Activated CD4-positive, alpha-beta T cell treated with anti-CD3 and anti-CD28 coated beads, Interleukin-10, Interleukin-2, amounts not matched to agents 100 ng/mL and 50 ng/mL, durations not matched to agents 16 hours and 8 hours (primary cell): ENCODE measurements around the gene KDSR.

Experiments
- DNase-seq: peaks from one replicate; pipeline ENCODE4 v3.0.0-alpha.2; 2020

KDSR gene

DNA sequence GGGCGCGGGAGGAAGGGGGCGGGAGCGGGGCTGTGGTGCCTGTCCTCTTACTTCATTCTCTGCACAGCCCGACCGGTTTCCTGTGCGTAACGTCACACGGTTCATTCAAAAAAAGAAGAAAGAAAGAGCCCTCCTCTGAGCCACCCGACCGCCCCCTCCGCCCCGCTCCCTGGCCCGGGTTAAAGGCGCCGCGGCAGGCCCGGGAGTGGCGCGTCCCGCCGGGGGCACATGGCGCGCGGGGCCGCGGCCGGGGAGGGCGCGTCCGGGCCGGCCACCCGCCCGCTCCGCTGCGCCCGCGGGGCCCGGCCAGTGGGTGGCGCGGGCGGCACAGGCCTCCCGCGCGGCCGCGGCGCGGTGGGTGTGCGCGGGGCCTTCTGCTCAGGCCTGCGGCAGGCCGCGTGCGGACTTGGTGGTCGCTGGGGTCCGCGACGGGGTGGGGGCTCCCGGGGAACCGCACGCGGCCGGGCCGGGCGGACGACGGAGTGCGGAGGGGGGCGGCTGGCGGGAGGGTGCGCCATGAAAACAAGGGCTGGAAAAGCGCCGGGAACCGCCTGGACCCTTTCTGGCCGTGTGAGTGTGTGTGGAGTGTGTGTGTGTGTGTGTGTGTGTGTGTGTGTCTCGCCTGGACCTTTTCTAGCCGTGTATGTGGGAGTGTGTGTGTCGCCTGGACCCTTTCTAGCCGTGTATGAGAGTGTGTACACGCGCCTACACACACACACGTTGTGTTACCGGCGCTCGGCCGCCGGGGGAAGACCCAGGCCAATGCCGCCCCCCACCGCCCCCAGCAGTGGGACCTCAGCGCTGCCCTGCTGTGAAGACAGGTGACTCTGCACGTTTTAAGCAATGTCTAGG lies 46.7 kb downstream of the KDSR start:
- DNase-seq, result peak; percentile 90

DNA sequence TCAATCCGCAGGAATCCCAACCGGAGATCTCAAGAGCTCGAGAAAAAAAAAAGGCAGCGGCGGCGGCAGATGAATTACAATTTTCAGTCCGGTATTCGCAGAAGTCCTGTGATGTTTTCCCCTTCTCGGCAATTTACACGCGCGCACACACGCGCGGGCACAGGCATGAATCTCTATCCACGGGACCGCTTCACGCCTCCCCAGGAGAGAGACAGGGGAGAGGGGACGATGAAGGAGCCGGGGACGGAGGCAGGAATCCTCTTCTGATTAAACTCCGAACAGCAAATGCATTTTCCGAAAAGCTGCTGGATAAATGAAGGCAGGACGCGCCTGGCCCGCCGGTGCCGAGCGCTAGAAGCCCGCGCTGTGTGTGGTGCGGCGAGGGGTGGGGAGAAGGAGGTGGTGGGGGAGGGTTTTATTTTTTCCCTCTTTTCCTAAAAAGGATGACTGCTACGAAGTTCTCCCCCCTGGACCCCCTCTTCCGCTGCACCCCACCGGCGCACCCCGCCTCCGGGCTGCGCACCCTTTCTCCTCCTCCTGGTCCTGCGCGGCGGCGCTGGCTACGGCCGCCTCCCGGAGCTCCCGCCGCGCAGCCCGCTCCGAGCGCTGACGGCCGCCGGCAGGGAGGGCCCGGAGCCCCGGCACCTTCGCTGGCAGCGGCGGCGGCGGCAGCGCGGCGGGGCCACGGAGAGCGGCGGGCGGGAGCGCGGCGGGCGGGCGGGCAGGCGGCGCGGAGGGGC lies 47.5 kb downstream of the KDSR start, which contains the start of gene BCL2:
BCL2 (minus strand) TSS at position 387 of the 740 bp plus-strand sequence.
- peak; percentile 59 for DNase-seq

DNA sequence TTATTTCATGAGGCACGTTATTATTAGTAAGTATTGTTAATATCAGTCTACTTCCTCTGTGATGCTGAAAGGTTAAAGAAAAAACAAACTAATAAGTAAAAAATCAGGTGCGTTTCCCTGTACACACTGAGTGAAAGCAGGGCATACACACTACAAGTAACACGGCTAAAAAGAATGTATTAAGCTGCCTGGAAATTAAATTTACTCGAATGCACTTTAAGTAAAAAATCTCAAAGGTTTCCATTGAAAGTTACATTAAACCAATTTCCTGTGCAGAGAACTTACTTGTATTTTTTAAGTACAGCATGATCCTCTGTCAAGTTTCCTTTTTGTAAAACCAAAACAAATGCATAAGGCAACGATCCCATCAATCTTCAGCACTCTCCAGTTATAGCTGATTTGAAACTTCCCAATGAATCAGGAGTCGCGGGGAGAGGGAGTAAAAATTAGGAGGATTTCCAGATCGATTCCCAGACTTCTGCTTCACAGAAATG lies 48.1 kb downstream of the KDSR start:
- no peak for DNase-seq

DNA sequence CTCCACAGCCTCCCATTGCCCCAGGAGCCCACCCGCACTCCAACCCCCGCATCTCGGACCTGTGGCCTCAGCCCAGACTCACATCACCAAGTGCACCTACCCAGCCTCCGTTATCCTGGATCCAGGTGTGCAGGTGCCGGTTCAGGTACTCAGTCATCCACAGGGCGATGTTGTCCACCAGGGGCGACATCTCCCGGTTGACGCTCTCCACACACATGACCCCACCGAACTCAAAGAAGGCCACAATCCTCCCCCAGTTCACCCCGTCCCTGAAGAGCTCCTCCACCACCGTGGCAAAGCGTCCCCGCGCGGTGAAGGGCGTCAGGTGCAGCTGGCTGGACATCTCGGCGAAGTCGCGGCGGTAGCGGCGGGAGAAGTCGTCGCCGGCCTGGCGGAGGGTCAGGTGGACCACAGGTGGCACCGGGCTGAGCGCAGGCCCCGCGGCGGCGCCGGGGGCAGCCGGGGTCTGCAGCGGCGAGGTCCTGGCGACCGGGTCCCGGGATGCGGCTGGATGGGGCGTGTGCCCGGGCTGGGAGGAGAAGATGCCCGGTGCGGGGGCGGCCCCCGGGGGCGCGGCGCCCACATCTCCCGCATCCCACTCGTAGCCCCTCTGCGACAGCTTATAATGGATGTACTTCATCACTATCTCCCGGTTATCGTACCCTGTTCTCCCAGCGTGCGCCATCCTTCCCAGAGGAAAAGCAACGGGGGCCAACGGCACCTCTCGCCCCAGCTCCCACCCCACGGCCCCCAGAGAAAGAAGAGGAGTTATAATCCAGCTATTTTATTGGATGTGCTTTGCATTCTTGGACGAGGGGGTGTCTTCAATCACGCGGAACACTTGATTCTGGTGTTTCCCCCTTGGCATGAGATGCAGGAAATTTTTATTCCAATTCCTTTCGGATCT lies 48.8 kb downstream of the KDSR start:
- DNase-seq, result peak; percentile 90

DNA sequence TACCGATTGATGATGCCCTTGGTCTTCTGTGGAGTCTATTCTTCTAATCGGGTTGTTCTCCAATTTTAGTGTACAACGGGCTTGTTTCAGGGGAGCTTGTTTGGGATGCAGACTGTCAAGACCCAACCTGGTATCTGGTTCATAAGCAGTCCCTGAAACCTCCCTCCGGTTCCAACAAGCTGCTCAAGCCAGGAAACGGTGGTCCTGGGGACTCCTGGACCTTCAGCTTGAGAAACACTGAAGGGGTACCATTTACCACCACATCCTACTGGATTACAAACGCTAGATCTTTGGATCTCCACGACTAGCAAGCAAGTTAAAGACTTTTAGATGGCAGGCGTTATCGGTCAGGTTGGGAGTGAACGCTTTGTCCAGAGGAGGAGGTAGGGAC lies 49.5 kb downstream of the KDSR start:
- no peak for DNase-seq

DNA sequence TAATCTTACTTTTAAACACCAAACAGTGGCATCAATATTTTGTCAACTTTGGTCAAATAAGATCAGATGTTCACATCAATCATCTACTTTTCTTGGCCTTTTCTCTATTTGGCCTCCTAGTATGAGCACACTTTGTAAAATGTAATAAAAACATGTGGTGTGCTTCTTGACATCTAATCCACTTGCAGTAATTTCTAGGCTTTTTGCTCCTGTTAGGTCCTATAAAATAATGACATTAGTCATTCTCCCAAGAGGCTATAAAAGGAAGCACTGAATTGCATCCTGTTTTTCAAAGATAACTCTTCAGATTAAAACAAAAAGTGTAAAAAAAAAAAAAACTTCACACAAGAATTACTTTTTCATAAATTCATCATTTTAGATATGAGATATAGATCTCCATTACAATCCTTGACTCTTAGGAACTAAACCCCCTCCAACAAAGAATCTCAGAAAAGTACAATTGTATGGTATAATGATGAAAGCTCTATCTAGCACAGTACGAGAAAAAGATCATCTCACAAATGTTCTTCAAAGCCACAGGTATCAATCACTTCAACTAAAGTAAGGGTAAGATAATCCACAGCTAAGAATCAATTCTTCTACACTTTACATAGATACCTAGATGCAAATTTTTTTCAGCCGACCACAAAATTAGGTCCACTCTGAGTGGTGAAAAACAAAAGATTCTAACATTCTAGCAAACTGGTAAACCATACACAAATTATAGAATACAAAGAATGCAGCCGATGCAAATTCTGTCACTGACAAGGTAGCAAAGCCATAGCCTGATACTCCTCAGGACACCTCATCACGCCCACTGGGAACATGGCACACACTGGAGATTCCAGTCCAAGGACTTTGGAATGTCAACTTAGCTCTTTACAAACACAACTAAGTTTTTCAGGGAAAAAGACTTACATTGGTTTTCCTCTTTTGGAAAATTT lies 50.1 kb downstream of the KDSR start:
- no peak for DNase-seq

DNA sequence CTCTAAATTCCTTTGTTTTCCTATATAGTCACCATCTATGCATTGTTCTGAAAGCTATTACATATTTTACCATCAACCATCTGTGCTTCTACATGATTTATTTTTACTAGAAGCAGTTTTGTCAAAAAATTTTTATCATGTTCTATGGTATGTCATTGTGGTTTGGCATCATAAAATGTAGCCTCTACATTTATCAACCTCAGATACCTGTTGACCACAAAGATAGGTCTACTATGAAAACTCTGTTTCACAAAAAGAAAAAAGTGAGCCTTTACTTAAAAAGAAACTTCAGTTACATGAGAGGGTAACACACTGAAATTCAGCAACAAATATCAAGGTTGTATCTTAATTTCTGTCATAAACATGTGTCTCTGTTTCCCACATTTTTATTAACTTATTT lies 51.1 kb downstream of the KDSR start:
- DNase-seq, result peak; percentile 55

DNA sequence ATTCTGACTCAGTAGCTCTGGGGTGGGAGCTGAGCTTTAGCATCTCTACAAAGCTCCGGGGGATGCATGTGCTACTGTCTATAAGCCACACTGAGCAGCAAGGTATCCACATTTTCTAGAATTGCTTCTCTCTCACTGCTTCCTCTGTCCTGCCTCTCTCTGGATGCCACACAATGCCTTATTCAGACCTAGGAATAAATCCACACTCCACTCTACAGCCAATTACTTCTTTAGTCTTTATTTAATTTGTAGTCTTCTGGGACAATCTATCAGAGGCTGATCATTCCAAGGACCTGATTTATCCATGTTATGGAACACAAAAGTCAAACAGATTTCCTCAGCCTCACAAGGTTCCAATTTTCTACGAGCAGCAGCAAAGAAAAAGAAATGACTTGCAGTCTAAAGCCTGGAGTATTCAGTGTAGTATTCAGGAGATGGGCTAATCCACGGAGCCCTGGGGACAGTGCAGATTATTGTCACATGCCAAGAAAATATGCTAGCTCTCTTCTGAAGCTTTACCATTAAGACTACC lies 51.8 kb downstream of the KDSR start:
- no peak for DNase-seq

DNA sequence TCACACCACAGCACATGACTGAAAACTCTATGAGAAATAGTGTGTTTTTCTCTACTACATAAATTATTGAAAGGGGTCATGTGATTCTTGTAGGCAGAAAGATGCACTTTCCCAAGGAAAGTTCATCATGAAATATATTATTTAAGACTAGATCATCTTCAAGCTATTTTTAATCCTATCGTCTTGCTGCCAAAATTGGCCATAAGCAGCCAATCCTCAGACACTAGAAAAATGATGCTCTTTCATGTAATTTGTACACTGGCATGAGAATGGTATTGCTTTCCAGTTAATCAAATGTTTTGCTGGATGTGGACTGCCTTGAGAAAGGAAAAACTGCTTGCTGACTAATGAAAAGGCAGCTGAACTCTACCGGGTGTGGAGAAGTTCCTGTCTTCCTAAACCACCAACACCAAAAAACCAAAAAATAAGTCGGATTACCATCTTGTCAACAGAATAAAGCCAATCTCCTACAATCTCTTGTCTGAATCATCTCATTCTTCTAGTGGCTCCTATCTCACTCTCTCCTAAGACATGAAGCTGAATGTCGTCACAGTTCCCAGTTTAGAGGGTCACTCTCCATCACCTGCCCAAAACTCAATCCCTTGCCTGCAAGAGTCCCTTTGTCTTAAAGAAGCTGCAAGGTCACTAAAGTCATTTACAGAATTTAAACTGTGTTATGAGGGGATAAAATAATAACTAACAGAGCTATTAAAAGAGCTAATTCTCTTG lies 52.8 kb downstream of the KDSR start:
- DNase-seq, result no peak

DNA sequence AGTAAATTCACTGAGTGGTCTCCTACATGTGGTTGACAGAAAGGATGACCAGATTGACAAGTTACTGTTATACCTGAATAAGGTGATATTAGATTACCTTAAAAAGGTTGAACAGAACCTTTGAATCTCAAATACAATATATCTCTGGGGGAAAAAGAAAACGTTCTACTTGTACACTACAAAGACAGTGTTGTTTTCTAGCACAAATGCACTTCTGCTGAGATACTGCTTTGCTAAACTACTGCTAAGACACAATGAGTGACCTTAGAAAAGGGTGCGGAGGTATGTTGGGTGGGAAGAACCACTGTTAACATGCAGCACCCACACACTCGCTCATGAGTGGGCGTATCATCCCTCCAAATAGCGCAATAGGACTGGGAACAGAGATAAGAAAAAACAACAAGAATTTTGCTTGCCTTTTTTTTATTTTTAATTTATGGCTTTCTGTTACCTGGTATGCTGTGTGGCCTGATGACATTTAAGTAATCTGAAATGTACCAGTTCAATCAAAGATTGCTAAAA lies 53.5 kb downstream of the KDSR start:
- no peak for DNase-seq

DNA sequence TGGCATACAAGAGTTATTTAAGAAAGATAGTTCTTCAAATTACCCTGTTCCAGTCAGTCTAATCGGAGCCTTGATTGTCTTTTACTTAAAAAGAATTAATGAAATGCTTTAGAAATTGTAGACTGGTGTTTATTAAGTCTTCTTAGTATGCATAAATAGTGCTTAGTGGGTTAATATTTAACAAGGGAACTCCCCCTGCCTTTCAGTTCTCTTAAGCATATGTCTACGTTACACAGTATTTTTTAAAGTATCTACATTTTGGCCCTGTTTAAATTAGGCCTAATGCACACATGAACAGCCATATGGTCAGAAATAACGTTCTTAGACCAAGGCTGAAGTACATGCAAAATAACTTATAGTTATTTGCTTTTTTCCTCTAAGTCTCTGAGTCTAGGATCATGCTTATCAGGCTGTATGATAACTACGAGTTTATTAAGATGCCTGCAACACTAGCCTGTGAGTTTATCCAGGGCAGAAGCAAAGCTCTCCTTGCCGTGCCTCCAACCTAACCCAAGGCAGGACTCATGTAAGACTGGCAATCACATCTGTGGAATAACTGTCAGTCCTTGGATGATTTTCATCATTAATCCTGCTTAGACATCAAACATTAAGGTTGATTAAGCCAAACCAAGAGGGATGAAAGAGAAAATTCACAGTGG lies 54.1 kb downstream of the KDSR start:
- no peak for DNase-seq

DNA sequence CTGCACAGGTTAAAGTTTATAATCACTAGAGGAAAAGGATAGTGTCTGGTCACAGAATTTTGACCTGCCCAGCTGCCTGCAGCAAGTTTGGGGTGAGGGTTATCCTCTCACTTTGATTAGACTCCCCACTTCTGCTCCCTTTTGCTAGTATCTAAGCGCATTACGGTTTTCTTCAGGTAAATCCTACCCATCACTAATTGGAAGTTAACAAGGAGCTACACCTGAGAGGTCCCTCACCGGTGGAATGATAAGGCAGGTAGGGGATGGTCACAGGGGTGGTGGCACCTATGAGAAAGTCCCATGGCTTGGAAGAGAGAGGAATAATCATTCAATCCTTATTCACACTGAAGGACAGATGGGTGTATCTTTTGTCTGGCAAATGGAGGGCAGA lies 55.0 kb downstream of the KDSR start:
- no peak for DNase-seq

DNA sequence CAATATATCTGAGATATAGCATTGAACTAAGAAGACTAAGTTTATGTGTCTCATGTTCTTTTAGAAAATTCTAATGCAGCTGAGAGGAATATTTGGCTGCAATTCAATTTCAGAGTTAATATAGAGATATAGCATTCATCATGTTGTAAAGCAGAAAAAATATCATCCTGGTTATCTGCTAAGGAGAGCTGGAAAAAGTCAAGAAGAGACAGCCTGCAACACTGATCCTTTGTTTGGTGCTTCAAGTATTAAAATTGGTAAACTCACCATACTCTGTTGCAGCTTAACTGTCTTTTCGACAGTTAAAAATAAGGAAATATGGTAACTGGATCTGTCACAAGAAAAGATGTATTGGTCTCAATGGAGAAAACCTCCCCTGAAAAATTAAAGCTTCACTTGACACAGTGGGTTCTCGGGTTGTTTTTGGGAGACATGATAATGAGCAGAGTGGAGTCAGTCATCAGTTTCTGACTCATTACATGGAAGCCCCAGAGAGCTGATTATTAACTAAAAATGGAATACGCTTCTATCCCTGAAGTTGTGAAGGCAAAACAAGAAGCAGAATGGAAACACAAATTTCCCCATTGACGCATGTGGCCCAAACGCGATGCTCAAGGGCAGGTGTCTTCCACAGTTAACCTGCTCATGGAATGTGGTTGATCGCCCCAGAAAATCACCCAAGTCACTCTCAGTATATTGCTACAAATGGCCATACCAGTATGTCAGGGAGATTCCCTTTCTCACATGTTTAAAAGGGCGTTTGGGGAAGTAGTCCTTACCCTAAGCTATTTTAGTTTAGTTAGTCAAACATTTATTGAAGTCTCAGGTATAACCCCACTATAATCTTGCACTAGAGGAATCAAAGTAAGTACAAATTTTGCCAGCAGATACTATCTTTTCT lies 55.6 kb downstream of the KDSR start:
- DNase-seq, result no peak

DNA sequence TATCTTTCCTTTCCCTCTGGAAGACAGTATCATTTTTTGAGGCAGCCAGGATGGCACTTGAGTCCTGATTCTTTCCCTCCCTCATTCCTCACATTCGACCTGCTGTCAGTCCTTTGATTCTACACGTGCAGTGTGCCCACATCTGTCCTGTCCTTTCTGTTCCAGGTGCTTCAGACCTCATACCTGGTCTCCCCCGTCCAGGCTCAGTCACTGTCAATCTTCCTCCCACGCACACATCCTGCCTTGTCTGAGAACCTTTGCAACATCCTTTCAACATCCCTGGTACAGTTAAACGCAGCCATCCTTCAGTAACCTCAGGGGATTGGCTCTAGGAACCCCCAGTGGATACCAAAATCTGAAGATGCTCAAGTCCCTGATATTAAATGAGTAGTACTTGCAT lies 57.6 kb downstream of the KDSR start:
- DNase-seq, result peak; percentile 38

DNA sequence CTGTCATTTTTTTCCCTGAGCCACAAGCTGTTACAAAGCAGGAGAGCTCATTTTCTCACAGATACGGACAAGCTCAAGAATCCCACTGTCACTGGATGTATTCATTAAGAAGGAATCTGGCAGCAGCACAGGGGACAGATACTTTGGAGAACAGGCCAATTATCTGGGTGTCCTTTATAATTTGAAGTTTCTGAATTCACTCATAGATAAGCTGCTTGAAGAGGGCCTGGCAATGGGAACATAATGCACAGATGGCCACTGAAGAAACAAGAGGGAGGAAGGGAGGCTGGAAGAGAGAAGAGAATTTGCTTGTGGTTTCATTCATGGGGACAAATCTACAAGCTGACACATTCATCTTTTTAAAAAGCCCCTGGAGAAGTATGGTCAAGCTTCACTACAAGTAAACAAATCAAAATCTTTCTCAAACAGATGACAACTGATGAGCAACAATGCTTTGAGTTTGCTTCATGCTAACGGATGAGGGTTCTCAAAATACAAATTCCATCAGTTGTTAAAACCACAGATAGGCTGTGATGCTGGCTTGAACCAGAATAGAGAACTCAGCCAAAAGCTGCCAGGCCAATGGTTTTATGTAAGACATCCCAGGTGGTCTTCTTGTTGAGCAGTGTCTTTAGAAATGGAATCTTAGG lies 59.3 kb downstream of the KDSR start:
- no peak for DNase-seq

DNA sequence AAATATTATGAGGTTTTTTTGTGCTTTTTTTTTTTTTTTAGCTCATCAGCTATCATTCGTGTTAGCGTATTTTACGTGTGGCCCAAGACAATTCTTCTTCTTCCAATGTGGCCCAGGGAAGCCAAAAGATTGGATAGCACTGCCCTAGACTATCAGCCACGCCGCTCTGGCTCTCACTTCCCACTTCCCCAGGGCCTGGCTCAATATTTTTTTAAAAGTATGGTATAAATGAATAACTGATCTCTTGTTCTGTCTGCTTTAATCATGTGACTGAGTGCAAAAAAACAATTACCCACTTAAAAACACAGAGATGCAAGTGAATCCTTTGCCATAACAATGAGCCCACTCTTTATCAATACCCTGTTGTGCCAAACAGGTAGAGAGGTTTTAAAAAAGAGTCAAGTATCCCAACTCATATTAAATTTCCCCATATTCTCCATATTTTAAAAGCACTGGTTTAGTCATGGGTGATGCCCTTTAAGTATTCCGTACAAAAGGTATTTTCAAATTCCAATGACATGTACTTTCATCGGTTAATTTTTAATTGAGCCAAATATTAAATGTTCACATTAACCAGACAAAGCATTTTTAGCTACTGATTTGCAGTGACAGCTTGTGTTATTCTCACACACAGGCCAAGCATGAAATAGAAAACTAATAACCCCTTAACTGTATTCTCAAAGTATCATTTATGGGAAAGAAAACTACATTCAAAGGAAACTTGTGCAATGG lies 60.0 kb downstream of the KDSR start:
- DNase-seq, result no peak

DNA sequence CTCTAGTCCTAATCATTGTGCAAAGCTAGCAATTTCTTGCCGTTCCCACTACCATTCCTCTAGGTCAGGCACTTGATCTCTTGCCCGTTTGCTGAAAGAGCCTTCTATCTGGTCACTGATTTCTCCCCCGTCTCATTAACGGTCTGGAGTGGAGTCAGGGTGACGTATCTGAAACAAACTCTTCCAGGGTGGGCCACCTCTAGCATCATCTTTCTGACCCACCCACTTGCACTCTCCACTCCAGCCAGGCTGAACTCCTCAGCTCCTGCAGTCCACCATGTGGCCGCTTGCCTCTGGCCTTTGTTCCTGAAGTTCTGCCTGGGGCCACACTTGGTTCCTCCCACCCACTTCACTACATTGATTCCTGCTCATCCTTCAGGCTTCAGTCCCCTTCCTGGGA lies 60.8 kb downstream of the KDSR start:
- DNase-seq, result no peak

DNA sequence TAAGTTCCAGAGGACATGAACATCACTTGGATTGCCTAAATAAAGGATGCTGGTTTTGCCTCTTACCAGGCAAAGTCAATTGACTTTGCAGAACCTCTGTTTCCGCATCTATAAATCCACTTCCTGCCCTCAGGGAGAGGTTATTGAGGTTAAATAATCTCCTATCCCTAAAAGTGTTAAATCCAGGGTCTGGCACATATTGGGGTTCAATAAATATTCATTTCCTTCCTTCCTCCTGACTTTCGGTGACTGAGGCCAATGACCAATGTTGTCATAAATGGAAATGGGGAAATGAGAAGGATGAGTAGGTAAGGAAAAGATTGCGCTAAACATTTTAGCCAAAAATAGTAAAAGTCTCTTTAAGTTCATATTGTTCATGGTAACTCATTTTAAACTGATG lies 63.5 kb downstream of the KDSR start:
- DNase-seq, result no peak
